Lung (tissue), 12 donors: ENCODE data around the gene TOMM70. TPM values are rescaled to one million over a fixed set of nuclear protein-coding genes. Genes with fewer than 3 reads are reported as not detected.

ENCODE experiments used
- ATAC-seq: fragments of 200-7000 bp; cut with Tn5 transposase; one replicate; pipeline ENCODE4 v1.9.1; 2020; ENCODE audit warnings: moderate number of reproducible peaks; ENCODE audit not compliant: insufficient read depth, low FRiP score
- DNase-seq, 3 donors: peaks; one replicate each; pipeline ENCODE4 v3.0.0-alpha.2; 2013 to 2017
- H3K27ac ChIP-seq, 2 donors: one replicate each; pipeline ENCODE4 v1.5.1; 2013; ENCODE audit warnings: mild to moderate bottlenecking in 2 of 2, moderate library complexity in 2 of 2, control low read depth in 1 of 2, inconsistent platforms in 1 of 2, low read depth in 1 of 2, low read length in 1 of 2
- H3K27me3 ChIP-seq, 3 donors: one replicate each; pipeline ENCODE4 v1.5.1; 2013; ENCODE audit warnings: low read length in 2 of 3; ENCODE audit not compliant: control insufficient read depth in 3 of 3, insufficient read depth in 3 of 3
- H3K36me3 ChIP-seq, 4 donors: one replicate each; pipeline ENCODE4 v1.5.1; 2013; ENCODE audit warnings: low read length in 4 of 4, mild to moderate bottlenecking in 1 of 4, moderate library complexity in 1 of 4; ENCODE audit not compliant: control insufficient read depth in 4 of 4, insufficient read depth in 4 of 4
- H3K4me1 ChIP-seq, 5 donors: one replicate each; pipeline ENCODE4 v1.5.1; 2013; ENCODE audit warnings: low read length in 5 of 5, mild to moderate bottlenecking in 2 of 5, moderate library complexity in 1 of 5; ENCODE audit not compliant: control insufficient read depth in 5 of 5, insufficient read depth in 5 of 5
- H3K4me3 ChIP-seq: one replicate; pipeline ENCODE4 v1.5.1; 2013; ENCODE audit warnings: mild to moderate bottlenecking, control low read depth, moderate library complexity
- H3K9ac ChIP-seq, 2 donors: one replicate each; pipeline ENCODE4 v1.5.1; 2013; ENCODE audit warnings: low read length in 2 of 2, control low read depth in 1 of 2; ENCODE audit not compliant: insufficient read depth in 1 of 2
- H3K9me3 ChIP-seq, 4 donors: one replicate each; pipeline ENCODE4 v1.5.1; 2013; ENCODE audit warnings: low read length in 3 of 4, mild to moderate bottlenecking in 1 of 4, moderate library complexity in 1 of 4; ENCODE audit not compliant: control insufficient read depth in 4 of 4, insufficient read depth in 3 of 4
- WGBS, 2 donors: extraction: QIAGEN DNeasy Blood & Tissue Kit; methylation state at CpG; one replicate each; pipeline ENCODE4 v1.1.7; 2013; 5-methylcytosine and 5-hydroxymethylcytosine counted together
- polyA plus RNA-seq, 2 donors: library from polyadenylated mRNA; stranded (reverse); fragments of 200-250 nt; gene quantifications; one replicate each; pipeline ENCODE4 v1.2.1, GENCODE V29; 2013
- total RNA-seq, 2 donors: library from RNA; depleted of rRNA in 1 of 2; stranded (reverse); fragments of >200 nt in 1 of 2; gene quantifications; one replicate each; pipeline ENCODE4 v1.2.1, GENCODE V29; 2014 to 2021
- TF ChIP-seq, protein P1 (sequence below): IDR thresholded peaks from 2 replicates; pipeline ENCODE4 v1.5.1; 2012; ENCODE audit warnings: mild to moderate bottlenecking; ENCODE audit errors: control extremely low read depth, extremely low read depth
- donor health status: control.
- donor health status: control.
- donor health status: Bipolar disorder and iron deficiency.
- donor health status: healthy.
- donor health status: DM: yes; HTN: yes; CAD: no.

TOMM70 gene
- total and polyA plus RNA-seq, 4 donors: 15.9 to 56.9 (median 22.7) TPM

DNA sequence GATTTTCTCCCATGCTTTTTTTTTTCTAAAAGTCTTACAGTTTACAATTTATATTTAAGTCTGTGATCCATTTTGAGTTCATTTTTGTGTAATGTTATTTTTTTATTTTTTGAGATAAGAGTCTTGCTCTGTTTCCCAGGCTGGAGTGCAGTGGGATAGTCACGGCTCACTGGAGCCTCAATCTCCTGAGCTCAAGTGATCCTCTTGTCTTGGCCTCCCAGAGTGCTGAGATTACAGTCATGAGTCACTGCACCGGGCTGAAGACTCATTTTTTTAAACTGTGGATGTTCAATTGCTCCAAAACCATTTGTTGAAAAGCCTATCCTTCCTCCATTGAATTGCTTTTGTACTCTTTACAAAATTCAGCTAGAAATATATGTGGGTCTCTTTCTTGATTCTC is 20.0 kb upstream of the TOMM70 start:
- ATAC-seq: no peak
- Histone ChIP-seq H3K27ac (no peak overlapping the region), H3K27me3 (no peaks in the 10 kb centered on the region), H3K9ac (no peak overlapping the region), H3K4me1 (peaks cover 0 to 5% (median under 1%) of the 10 kb centered on the region in 5 donors), H3K4me3 (no peak overlapping the region), H3K36me3 (no peaks in the 10 kb centered on the region), H3K9me3 (no peaks in the 10 kb centered on the region)
- 68 to 84% methylated on average over 2 of the region's 2 CpGs for WGBS, 2 donors
- TF ChIP-seq, protein P1, sequence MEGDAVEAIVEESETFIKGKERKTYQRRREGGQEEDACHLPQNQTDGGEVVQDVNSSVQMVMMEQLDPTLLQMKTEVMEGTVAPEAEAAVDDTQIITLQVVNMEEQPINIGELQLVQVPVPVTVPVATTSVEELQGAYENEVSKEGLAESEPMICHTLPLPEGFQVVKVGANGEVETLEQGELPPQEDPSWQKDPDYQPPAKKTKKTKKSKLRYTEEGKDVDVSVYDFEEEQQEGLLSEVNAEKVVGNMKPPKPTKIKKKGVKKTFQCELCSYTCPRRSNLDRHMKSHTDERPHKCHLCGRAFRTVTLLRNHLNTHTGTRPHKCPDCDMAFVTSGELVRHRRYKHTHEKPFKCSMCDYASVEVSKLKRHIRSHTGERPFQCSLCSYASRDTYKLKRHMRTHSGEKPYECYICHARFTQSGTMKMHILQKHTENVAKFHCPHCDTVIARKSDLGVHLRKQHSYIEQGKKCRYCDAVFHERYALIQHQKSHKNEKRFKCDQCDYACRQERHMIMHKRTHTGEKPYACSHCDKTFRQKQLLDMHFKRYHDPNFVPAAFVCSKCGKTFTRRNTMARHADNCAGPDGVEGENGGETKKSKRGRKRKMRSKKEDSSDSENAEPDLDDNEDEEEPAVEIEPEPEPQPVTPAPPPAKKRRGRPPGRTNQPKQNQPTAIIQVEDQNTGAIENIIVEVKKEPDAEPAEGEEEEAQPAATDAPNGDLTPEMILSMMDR: no peak
- no peak for DNase-seq

DNA sequence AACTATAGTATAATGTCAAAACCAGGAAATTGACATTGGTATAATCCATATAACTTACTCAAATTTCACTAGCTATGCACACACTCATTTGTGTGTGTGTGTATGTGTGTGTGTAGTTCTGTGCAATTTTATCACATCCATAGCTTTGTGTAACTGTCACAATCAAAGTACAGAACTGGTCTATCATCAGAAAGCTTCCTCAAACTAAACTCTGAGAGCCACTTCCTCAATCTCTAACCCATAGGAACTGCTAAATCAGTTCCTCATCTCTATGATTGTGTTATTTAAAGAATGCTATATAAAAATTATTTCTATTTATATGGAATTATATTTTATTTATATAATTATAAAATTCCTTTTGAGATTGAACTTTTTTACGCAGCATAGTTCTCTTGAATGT is 18.5 kb upstream of the TOMM70 start:
- no peak for DNase-seq
- Histone ChIP-seq H3K9ac (no peak overlapping the region), H3K36me3 (no peaks in the 10 kb centered on the region), H3K4me1 (no peaks in the 10 kb centered on the region), H3K9me3 (no peaks in the 10 kb centered on the region), H3K27me3 (no peaks in the 10 kb centered on the region), H3K4me3 (no peak overlapping the region), H3K27ac (no peak overlapping the region)
- 92 to 95% methylated on average over 1 of the region's 1 CpG for WGBS, 2 donors
- TF ChIP-seq, protein P1: no peak
- ATAC-seq: no peak

DNA sequence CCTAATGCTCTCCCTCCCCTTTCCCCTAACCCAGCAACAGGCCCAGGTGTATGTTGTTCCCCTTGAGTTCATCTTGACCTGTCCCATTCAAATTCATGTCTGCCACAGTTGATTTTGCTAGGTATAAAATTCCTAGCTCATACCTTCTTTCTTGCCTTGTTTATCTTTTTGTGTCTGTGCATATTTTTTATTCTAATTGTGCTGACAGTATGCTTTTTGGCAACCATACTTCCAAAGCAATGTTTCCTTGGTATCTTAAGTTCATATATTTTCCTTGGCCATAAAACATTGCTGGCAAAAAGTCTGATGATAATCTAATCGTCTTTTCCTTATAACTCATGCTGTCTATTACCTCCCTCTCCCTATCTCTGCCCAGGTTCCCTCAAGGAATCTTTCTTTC is 16.0 kb upstream of the TOMM70 start:
- H3K27me3 ChIP-seq: no peaks in the 10 kb centered on the region
- H3K27ac ChIP-seq: no peak overlapping the region
- TF ChIP-seq, protein P1: no peak
- no peak for ATAC-seq
- H3K9ac ChIP-seq: no peak overlapping the region
- H3K36me3 ChIP-seq: peaks cover 0 to 6% (median 1%) of the 10 kb centered on the region in 4 donors
- H3K9me3 ChIP-seq: no peaks in the 10 kb centered on the region
- DNase-seq: no peak
- WGBS, 2 donors: 67 to 93% methylated on average over 1 of the region's 1 CpG
- no peaks in the 10 kb centered on the region for H3K4me1 ChIP-seq
- no peak overlapping the region for H3K4me3 ChIP-seq

DNA sequence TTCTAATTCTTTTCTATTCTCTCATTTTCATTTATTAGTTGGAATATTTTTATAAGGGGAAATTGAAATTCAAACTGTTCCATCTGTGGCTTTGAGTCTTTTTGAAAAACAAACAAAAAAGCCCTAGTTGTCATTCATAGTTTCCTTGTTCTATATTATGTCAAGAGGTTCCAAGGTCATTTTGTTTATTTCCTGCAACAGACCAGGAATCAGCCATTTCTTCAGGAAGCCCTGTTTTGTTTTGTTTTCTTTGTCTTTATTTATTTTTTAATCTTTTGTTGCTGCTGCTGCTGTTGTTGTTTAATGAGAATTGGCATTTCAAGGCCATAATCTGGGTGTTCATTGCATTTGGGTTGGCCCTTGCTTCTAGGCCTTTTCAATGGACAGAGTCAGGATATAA is 15.3 kb upstream of the TOMM70 start:
- DNase-seq (no peak), ATAC-seq (no peak)
- no peak overlapping the region for H3K27ac ChIP-seq
- no peak overlapping the region for H3K4me3 ChIP-seq
- H3K9ac ChIP-seq: no peak overlapping the region
- peaks cover 0 to 6% (median under 1%) of the 10 kb centered on the region in 4 donors for H3K9me3 ChIP-seq
- TF ChIP-seq, protein P1: no peak
- H3K36me3 ChIP-seq: peaks cover 0 to 7% (median 3%) of the 10 kb centered on the region in 4 donors
- no peaks in the 10 kb centered on the region for H3K27me3 ChIP-seq
- no peaks in the 10 kb centered on the region for H3K4me1 ChIP-seq
